GM13977 (cell line): ENCODE measurements around the gene PDE1C.

ENCODE experiments used
- DNase-seq: peaks from one replicate; pipeline ENCODE4 v3.0.0; 2012; ENCODE audit warnings: low spot score
- in situ Hi-C: fragments of 300-500 bp; cut with MboI; formaldehyde crosslinking; loops from one replicate; pipeline ENCODE4 v1.12.0; 2022; ENCODE audit warnings: low sequenced_read_pairs, low pct_unique_long_range_greater_than_20kb, mixed read lengths, inconsistent platforms; ENCODE audit not compliant: unreplicated experiment
- TF ChIP-seq, protein P1 (sequence below): IDR thresholded peaks from 2 replicates; pipeline ENCODE4 v1.5.1; 2012; ENCODE audit warnings: mild to moderate bottlenecking, control low read depth; ENCODE audit not compliant: insufficient read depth; ENCODE audit errors: extremely low read depth, missing control alignments

Gene PDE1C

GRCh38 chr7:31938650-31939049, 131.6 kb downstream of the PDE1C start:
- DNase-seq: no peak
- TF ChIP-seq, protein P1, sequence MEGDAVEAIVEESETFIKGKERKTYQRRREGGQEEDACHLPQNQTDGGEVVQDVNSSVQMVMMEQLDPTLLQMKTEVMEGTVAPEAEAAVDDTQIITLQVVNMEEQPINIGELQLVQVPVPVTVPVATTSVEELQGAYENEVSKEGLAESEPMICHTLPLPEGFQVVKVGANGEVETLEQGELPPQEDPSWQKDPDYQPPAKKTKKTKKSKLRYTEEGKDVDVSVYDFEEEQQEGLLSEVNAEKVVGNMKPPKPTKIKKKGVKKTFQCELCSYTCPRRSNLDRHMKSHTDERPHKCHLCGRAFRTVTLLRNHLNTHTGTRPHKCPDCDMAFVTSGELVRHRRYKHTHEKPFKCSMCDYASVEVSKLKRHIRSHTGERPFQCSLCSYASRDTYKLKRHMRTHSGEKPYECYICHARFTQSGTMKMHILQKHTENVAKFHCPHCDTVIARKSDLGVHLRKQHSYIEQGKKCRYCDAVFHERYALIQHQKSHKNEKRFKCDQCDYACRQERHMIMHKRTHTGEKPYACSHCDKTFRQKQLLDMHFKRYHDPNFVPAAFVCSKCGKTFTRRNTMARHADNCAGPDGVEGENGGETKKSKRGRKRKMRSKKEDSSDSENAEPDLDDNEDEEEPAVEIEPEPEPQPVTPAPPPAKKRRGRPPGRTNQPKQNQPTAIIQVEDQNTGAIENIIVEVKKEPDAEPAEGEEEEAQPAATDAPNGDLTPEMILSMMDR: no peak
- in situ Hi-C loops: no loop called here

GRCh38 chr7:31937982-31938381, 132.2 kb downstream of the PDE1C start:
- no peak for DNase-seq
- TF ChIP-seq, protein P1: no peak
- in situ Hi-C loops: no loop called here

DNA sequence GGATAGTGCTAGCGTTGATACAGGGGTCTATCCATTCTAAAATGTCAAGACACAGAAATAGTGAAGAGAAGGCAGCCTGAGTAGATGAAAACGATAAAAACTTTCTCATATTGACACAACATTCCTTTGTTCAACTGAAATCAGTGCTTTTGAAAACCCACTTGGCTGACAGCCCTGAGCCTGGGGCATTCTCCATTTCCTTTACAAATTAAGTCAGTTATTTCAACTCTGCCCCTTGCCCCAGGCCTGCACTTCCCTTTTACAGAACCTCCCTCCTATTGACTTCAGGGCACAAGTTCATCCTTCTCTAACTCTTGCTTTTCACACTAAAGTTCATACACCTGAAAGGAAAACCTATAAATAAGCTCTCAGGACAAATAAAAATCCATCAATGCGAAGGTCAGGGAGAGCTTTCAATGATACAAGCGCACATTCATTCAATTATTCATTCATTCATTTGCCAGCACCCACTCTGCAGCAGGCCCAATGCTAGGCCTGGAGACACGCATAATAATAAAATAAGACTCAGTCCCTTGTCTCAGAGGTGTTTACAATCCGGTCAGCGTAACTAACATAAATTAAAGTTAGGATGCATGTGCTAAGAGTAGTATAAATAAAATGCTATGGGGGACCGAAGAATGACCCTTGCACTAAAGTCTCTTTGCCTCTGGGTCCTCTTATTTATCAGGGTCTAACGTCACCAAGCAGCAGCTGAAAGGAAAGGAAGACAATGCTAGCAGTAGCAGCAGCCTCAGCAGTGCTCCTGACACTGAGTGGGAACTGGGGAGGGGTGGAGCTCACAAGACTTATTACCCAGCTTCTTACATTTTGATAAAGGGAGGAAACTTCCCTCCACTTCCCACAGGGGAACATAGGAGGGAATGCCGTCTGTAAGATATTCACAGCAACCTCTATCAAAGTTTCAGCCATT, 134.8 kb downstream of the PDE1C start:
- TF ChIP-seq, protein P1: no peak
- in situ Hi-C loops: no loop called here
- DNase-seq: no peak

- TF ChIP-seq, protein P1: no peak
- DNase-seq: no peak
- in situ Hi-C loops: no loop called here
These were observed 135.7 kb downstream of the PDE1C start for GRCh38 chr7:31934551-31934950.

DNA sequence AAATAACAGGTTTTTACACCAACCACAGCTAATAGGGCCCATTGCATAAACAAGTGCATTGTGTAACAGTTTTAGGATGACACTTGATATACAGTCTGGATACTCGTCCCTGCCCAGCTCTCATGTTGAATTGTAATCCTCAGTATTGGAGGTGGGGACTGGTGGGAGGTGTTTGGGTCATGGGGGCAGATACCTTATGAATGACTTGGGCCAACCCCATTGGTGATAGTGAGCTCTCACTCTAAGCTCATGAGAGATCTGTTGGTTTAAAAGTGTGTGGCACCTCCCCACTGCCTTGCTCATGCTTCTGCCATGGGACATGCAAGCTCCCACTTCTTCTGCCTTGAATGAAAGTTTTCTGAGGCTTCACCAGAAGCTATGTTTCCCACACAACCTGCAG, 136.7 kb downstream of the PDE1C start:
- no peak for DNase-seq
- in situ Hi-C loops: no loop called here
- TF ChIP-seq, protein P1: no peak

GRCh38 chr7:31926991-31927584, 143.1 kb downstream of the PDE1C start:
- in situ Hi-C loops: no loop called here
- TF ChIP-seq, protein P1: no peak
- DNase-seq: no peak
